ENCODE results near the gene FN1. TPM values are rescaled to one million over a fixed set of nuclear protein-coding genes. Genes with fewer than 3 reads are reported as not detected.
A peak's percentile ranks its signal among the peaks of the same experiment; 100 is the strongest.

Gene FN1
- total RNA-seq, 6 donors from 2014 or later = 310 to 1,686 (median 1,133) TPM

DNA sequence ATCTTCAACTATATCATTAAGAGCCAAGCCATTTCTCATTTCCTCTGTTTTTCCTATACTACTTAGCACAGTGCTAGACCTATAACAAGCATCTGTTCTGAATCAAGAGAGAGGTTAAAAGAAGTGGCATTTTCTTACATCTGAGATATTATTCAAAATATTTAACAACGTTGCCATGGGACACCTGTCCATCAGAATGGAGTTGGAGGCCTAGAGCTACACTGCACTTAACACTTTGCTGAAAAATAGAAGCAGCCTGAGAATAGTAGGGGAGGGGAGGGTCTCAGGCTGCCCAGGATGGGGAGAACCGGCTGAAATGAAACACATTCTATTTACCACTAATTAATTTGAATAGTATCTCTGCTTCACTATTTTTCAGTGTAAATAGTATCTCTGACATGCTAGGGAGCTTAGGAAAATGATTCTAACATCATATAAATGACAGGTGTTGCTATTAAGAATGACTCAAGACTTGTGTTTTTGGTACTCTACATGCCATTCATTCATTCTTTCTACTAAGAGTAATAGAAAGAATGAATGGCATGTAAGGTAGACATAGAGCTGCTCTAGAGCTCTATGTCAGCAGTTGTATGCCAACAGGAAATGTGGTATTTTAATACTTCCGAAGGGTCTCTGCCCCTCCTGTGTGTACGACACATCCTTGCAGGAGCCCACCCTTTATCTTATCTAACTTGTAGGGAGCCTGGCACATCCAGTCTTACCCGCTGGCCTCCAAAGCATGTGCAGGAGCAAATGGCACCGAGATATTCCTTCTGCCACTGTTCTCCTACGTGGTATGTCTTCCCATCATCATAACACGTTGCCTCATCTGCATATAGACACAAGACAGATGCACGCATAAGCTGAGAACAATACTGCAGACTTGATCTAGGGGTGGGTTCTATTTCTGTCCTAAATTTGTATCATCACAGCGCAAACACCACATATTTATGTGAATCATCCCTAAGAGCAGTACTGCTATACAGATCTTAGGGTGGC is 71.4 kb downstream of the FN1 start:
- WGBS, 2 donors = 89% methylated on average over 10 of the region's 10 CpGs
- Histone ChIP-seq H3K4me3 (no peak overlapping the region), H3K36me3 (peaks cover 7 to 57% (median 17%) of the 10 kb centered on the region in 4 donors), H3K27ac (no peak overlapping the region), H3K4me1 (no peaks in the 10 kb centered on the region), H3K27me3 (no peaks in the 10 kb centered on the region), H3K9me3 (no peaks in the 10 kb centered on the region)
- no peak for ATAC-seq (ENCODE audit: low FRiP score in 2 of 2)
- no peak for DNase-seq
- TF ChIP-seq, protein P1, sequence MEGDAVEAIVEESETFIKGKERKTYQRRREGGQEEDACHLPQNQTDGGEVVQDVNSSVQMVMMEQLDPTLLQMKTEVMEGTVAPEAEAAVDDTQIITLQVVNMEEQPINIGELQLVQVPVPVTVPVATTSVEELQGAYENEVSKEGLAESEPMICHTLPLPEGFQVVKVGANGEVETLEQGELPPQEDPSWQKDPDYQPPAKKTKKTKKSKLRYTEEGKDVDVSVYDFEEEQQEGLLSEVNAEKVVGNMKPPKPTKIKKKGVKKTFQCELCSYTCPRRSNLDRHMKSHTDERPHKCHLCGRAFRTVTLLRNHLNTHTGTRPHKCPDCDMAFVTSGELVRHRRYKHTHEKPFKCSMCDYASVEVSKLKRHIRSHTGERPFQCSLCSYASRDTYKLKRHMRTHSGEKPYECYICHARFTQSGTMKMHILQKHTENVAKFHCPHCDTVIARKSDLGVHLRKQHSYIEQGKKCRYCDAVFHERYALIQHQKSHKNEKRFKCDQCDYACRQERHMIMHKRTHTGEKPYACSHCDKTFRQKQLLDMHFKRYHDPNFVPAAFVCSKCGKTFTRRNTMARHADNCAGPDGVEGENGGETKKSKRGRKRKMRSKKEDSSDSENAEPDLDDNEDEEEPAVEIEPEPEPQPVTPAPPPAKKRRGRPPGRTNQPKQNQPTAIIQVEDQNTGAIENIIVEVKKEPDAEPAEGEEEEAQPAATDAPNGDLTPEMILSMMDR (IDR thresholded peaks at IDR 0.05) = no peak
- TF ChIP-seq POLR2A (IDR thresholded peaks at IDR 0.05) (no peak), POLR2AphosphoS5 (IDR thresholded peaks at IDR 0.05) (no peak), EP300 (IDR thresholded peaks at IDR 0.05) (no peak)

DNA sequence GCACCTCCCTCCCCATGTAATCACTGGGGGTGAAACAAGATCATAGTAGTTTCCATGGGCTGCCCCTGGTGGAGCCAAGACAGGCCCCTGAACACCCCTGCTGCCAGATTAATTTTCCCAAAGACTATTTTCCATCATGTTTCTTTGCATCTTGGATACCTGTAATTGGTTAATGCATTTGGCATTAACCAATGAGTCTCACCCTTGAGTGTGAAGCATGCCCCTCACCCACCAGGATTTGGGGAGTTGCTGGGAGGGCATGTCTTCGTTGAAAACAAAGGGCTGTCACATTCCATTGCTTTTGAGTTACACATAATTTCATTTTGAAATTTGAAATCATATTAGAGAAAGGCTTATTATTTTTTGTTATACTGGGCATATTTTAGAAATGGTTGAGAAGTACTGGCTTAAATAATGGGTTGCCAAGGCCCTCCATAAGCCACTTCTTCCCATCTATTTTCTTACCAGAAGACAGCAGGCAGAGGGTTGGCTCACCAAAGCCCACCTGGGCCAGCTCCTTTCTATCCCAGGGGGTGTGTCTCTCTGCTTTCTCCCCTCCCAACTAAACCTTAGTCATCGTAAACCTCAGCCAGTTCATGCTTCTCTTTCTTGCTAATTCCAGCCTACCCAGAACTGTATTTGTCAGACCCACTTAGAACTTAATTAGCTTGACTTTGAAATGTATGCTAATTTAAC is 72.3 kb downstream of the FN1 start:
- WGBS, 2 donors = 70 to 74% methylated on average over 2 of the region's 2 CpGs
- no peak for ATAC-seq (ENCODE audit: low FRiP score in 2 of 2)
- H3K4me1 ChIP-seq = no peaks in the 10 kb centered on the region
- no peaks in the 10 kb centered on the region for H3K27me3 ChIP-seq
- H3K36me3 ChIP-seq = peaks cover 7 to 53% (median 16%) of the 10 kb centered on the region in 4 donors
- H3K27ac ChIP-seq = no peak overlapping the region
- TF ChIP-seq POLR2A (IDR thresholded peaks at IDR 0.05) (no peak), EP300 (IDR thresholded peaks at IDR 0.05) (no peak), POLR2AphosphoS5 (IDR thresholded peaks at IDR 0.05) (no peak)
- TF ChIP-seq, protein P1 (IDR thresholded peaks at IDR 0.05) = no peak
- no peak overlapping the region for H3K4me3 ChIP-seq
- H3K9me3 ChIP-seq = no peaks in the 10 kb centered on the region
- no peak for DNase-seq

DNA sequence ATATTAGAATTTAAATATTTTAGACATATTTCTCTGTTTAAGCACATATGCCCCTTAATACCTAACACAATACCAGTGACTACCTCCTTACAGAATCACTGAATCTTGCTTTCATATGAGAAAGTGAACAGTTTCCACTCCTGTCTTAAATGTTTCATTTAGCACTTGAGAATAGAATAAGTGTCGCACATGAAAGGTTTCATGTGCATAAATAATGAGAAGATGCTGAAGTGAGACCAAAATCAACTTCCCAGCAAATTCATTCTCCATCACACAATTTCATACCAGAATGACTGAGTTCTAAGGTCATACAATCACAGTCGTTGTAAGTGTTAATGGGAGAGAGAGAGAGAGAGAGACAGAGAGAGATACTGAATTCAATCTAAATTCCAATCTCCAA is 72.8 kb downstream of the FN1 start:
- no peak for TF ChIP-seq POLR2AphosphoS5 (IDR thresholded peaks at IDR 0.05)
- no peak for TF ChIP-seq EP300 (IDR thresholded peaks at IDR 0.05)
- peaks cover 7 to 53% (median 16%) of the 10 kb centered on the region in 4 donors for H3K36me3 ChIP-seq
- H3K27ac ChIP-seq = no peak overlapping the region
- no peak overlapping the region for H3K4me3 ChIP-seq
- ATAC-seq (ENCODE audit: low FRiP score in 2 of 2) = no peak
- DNase-seq = no peak
- H3K27me3 ChIP-seq = no peaks in the 10 kb centered on the region
- H3K4me1 ChIP-seq = no peaks in the 10 kb centered on the region
- H3K9me3 ChIP-seq = no peaks in the 10 kb centered on the region
- WGBS, 2 donors = 81 to 93% methylated on average over 2 of the region's 2 CpGs

DNA sequence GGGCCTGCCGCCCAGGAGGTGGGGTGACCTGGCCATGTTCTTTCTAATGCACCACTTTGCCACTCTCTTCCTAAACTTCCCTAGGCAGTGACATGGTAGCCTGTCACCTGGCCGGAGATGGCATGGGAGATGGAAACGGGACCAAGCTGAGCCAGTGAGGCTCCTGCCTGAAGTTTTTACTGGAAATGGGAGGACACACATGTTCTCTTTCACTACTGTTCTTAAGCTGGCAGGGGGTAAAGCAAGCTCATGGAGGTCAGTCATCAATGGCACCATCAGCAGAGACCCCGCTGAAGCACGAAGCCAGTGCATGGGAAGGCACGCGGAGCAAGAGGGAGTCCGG is 73.3 kb downstream of the FN1 start:
- TF ChIP-seq, protein P1 (IDR thresholded peaks at IDR 0.05) = no peak
- TF ChIP-seq POLR2AphosphoS5 (IDR thresholded peaks at IDR 0.05) (no peak), POLR2A (IDR thresholded peaks at IDR 0.05) (no peak), EP300 (IDR thresholded peaks at IDR 0.05) (no peak)
- WGBS, 2 donors = 93 to 97% methylated on average over 8 of the region's 8 CpGs
- DNase-seq = peak in 1 of 2 donors; percentile 29

DNA sequence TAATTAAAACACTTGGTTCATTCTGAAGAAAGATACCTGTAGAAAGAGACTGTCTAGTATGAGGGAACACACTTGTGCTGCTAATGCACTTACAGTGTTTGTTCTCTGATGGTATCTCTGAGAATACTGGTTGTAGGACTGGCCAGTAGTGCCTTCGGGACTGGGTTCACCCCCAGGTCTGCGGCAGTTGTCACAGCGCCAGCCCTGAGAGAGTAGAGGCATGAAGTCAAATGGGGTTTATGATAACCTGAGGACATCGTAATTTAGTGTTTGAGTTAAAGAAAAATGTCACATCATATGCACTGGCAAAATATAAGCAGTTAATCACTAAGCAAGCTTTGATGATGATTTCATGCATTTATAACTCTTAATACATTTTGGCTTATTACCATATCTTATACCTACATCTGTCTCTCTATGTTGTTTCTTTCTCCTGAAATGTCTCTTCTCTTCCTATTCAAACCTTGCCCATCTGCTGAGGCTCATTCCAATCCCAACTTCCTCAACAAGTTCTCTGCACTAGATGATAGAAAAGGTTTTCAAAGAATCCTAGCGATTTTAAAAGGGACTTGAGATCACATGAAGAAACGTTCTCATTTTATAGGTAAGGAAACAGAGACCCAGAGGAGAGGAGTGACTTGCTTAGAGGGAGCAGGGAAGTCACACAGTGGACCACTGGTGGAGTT is 73.8 kb downstream of the FN1 start:
- TF ChIP-seq POLR2A (IDR thresholded peaks at IDR 0.05) = no peak
- TF ChIP-seq, protein P1 (IDR thresholded peaks at IDR 0.05) = no peak
- TF ChIP-seq POLR2AphosphoS5 (IDR thresholded peaks at IDR 0.05) = no peak
- TF ChIP-seq EP300 (IDR thresholded peaks at IDR 0.05) = no peak
- H3K4me3 ChIP-seq = no peak overlapping the region
- peaks cover 7 to 45% (median 16%) of the 10 kb centered on the region in 4 donors for H3K36me3 ChIP-seq
- DNase-seq (no peak), ATAC-seq (ENCODE audit: low FRiP score in 2 of 2) (no peak)
- H3K27me3 ChIP-seq = no peaks in the 10 kb centered on the region
- WGBS, 2 donors = 64 to 85% methylated on average over 6 of the region's 6 CpGs
- no peaks in the 10 kb centered on the region for H3K4me1 ChIP-seq
- H3K27ac ChIP-seq = no peak overlapping the region
- H3K9me3 ChIP-seq = no peaks in the 10 kb centered on the region

More for the DNA sequence above, 73.3 kb downstream of the FN1 start:
- H3K4me1 ChIP-seq = no peaks in the 10 kb centered on the region
- no peak for ATAC-seq (ENCODE audit: low FRiP score in 2 of 2)
- no peak overlapping the region for H3K4me3 ChIP-seq
- no peak overlapping the region for H3K27ac ChIP-seq
- no peaks in the 10 kb centered on the region for H3K9me3 ChIP-seq
- H3K36me3 ChIP-seq = peaks cover 7 to 49% (median 16%) of the 10 kb centered on the region in 4 donors
- no peaks in the 10 kb centered on the region for H3K27me3 ChIP-seq
